OCI-LY3 (cell line): Measurements from ENCODE around the gene SLC12A8.

Experiments used
- EZH2phosphoT487 ChIP-seq: fragments of 200-600 bp; shearing (Covaris generic); IDR thresholded peaks from 2 replicates; pipeline ENCODE4 v1.6.1; 2018; ENCODE audit warnings: antibody characterized with exemption, mixed run types, low read depth
- TF ChIP-seq, protein P1 (sequence below): fragments of 200-600, 300-600 bp; sonication (generic); IDR thresholded peaks from 2 replicates; pipeline ENCODE4 v1.5.1; 2014; ENCODE audit warnings: antibody characterized with exemption, low read length, low read depth

DNA sequence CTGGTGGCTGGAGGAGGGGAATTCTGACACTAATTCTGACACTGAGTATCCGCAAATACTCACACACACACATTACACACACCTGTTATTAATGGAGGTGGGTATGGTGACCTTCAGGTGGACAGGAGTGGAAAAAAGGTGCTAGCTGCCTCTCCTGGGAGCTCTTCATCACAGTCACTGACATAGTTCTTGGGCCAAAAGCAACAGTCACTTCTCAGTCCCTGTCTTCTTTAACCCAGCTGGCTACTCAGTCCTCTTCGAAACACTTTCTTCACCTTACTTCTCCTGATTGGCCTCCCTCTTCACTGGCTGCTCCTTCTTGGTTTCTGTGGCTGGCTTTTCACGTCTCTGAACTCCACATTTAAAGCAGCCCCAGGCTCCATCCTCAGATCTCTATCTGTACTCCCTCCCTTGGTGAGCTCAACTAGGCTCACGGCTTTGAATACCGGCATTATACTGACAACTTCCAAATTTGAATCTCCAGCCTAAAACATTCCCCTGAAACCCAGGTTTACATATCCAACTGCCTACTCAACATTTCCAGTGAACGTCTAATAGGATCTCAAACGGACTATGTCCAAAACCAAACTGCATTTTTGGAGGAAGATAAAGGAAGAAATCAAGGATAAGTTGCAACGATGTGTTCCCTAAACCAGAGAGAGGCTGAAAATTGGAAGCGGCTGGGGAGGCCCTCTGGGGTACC is 103.6 kb downstream of the SLC12A8 start:
- TF ChIP-seq, protein P1, sequence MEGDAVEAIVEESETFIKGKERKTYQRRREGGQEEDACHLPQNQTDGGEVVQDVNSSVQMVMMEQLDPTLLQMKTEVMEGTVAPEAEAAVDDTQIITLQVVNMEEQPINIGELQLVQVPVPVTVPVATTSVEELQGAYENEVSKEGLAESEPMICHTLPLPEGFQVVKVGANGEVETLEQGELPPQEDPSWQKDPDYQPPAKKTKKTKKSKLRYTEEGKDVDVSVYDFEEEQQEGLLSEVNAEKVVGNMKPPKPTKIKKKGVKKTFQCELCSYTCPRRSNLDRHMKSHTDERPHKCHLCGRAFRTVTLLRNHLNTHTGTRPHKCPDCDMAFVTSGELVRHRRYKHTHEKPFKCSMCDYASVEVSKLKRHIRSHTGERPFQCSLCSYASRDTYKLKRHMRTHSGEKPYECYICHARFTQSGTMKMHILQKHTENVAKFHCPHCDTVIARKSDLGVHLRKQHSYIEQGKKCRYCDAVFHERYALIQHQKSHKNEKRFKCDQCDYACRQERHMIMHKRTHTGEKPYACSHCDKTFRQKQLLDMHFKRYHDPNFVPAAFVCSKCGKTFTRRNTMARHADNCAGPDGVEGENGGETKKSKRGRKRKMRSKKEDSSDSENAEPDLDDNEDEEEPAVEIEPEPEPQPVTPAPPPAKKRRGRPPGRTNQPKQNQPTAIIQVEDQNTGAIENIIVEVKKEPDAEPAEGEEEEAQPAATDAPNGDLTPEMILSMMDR = no peak
- no peak for TF ChIP-seq EZH2phosphoT487
